ENCODE results near the gene PDE7B. TPM values are rescaled to one million over a fixed set of nuclear protein-coding genes. Genes with fewer than 3 reads are reported as not detected.
A peak's percentile ranks its signal among the peaks of the same experiment; 100 is the strongest.

Gene PDE7B
- total RNA-seq, 1 donor, result 25.3 TPM

GRCh38 chr6:136063096-136063495, 211.6 kb downstream of the PDE7B start:
- no peaks in the 10 kb centered on the region for H3K27me3 ChIP-seq (ENCODE audit: insufficient read depth, low read length)
- no peaks in the 10 kb centered on the region for H4K20me1 ChIP-seq (ENCODE audit: insufficient read depth, low read length)
- no peaks in the 10 kb centered on the region for H3K36me3 ChIP-seq (ENCODE audit: insufficient read depth, low read length)
- no peak overlapping the region for H3K4me3 ChIP-seq (ENCODE audit: insufficient read depth, low read length)
- DNase-seq (ENCODE audit: insufficient read length, low spot score, missing footprints), result no peak
- TF ChIP-seq, protein P1, sequence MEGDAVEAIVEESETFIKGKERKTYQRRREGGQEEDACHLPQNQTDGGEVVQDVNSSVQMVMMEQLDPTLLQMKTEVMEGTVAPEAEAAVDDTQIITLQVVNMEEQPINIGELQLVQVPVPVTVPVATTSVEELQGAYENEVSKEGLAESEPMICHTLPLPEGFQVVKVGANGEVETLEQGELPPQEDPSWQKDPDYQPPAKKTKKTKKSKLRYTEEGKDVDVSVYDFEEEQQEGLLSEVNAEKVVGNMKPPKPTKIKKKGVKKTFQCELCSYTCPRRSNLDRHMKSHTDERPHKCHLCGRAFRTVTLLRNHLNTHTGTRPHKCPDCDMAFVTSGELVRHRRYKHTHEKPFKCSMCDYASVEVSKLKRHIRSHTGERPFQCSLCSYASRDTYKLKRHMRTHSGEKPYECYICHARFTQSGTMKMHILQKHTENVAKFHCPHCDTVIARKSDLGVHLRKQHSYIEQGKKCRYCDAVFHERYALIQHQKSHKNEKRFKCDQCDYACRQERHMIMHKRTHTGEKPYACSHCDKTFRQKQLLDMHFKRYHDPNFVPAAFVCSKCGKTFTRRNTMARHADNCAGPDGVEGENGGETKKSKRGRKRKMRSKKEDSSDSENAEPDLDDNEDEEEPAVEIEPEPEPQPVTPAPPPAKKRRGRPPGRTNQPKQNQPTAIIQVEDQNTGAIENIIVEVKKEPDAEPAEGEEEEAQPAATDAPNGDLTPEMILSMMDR (IDR thresholded peaks at IDR 0.05; ENCODE audit: extremely low read depth, low read depth, low read length), result no peak
- no peak overlapping the region for H3K27ac ChIP-seq (ENCODE audit: low read depth, low read length)
- peaks cover 41% of the 10 kb centered on the region for H3K4me1 ChIP-seq (ENCODE audit: insufficient read depth, low read length)
- H3K4me2 ChIP-seq (ENCODE audit: insufficient read depth, low read length), result no peak overlapping the region
- peaks cover 84% of the 10 kb centered on the region for H3K79me2 ChIP-seq (ENCODE audit: insufficient read depth, low read length)
- no peaks in the 10 kb centered on the region for H3K9me3 ChIP-seq (ENCODE audit: low read depth, low read length)
- H2AFZ ChIP-seq (ENCODE audit: low read length), result no peak overlapping the region

DNA sequence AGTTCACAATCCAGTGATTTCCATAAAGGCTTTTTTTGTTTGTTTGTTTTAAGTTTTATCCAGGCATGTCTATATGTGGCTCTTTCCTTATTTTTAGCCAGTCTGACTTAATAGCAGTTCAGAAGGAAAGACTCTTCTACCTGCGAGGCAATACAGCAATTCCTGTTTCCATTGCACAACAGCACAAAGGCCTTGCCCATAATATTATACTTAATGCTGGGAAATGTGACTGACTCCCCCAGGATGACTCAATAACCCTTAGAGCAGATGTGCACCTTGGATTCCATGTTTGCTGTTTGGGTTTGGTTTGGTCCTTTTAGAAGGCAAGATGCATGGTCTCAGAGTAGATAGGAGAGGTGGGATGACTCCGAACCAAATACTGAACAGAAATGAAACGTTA, 214.5 kb downstream of the PDE7B start:
- Histone ChIP-seq H3K4me2 (ENCODE audit: insufficient read depth, low read length) (no peak overlapping the region), H3K27me3 (ENCODE audit: insufficient read depth, low read length) (no peaks in the 10 kb centered on the region), H3K79me2 (ENCODE audit: insufficient read depth, low read length) (peaks cover 67% of the 10 kb centered on the region), H4K20me1 (ENCODE audit: insufficient read depth, low read length) (no peaks in the 10 kb centered on the region), H3K4me1 (ENCODE audit: insufficient read depth, low read length) (peaks cover 41% of the 10 kb centered on the region), H3K36me3 (ENCODE audit: insufficient read depth, low read length) (no peaks in the 10 kb centered on the region), H3K27ac (ENCODE audit: low read depth, low read length) (no peak overlapping the region), H2AFZ (ENCODE audit: low read length) (no peak overlapping the region), H3K9me3 (ENCODE audit: low read depth, low read length) (no peaks in the 10 kb centered on the region), H3K4me3 (ENCODE audit: insufficient read depth, low read length) (no peak overlapping the region)
- TF ChIP-seq, protein P1 (IDR thresholded peaks at IDR 0.05; ENCODE audit: extremely low read depth, low read depth, low read length), result no peak
- DNase-seq (ENCODE audit: insufficient read length, low spot score, missing footprints), result no peak

- H2AFZ ChIP-seq (ENCODE audit: low read length), result no peak overlapping the region
- TF ChIP-seq, protein P1 (IDR thresholded peaks at IDR 0.05; ENCODE audit: extremely low read depth, low read depth, low read length), result no peak
- no peaks in the 10 kb centered on the region for H4K20me1 ChIP-seq (ENCODE audit: insufficient read depth, low read length)
- H3K27me3 ChIP-seq (ENCODE audit: insufficient read depth, low read length), result no peaks in the 10 kb centered on the region
- peak overlapping the region; percentile 17 for H3K4me2 ChIP-seq (ENCODE audit: insufficient read depth, low read length)
- peak overlapping the region; percentile 82 for H3K27ac ChIP-seq (ENCODE audit: low read depth, low read length)
- peaks cover 37% of the 10 kb centered on the region for H3K4me1 ChIP-seq (ENCODE audit: insufficient read depth, low read length)
- peaks cover 60% of the 10 kb centered on the region for H3K79me2 ChIP-seq (ENCODE audit: insufficient read depth, low read length)
- no peaks in the 10 kb centered on the region for H3K36me3 ChIP-seq (ENCODE audit: insufficient read depth, low read length)
- DNase-seq (ENCODE audit: insufficient read length, low spot score, missing footprints), result peak; percentile 51
- H3K9me3 ChIP-seq (ENCODE audit: low read depth, low read length), result no peaks in the 10 kb centered on the region
- no peak overlapping the region for H3K4me3 ChIP-seq (ENCODE audit: insufficient read depth, low read length)
Measured at GRCh38 chr6:136067731-136068341, 216.3 kb downstream of the PDE7B start.

GRCh38 chr6:136069119-136069518, 217.6 kb downstream of the PDE7B start:
- H4K20me1 ChIP-seq (ENCODE audit: insufficient read depth, low read length), result no peaks in the 10 kb centered on the region
- peak; percentile 77 for DNase-seq (ENCODE audit: insufficient read length, low spot score, missing footprints)
- no peaks in the 10 kb centered on the region for H3K9me3 ChIP-seq (ENCODE audit: low read depth, low read length)
- H3K27ac ChIP-seq (ENCODE audit: low read depth, low read length), result peak overlapping the region; percentile 92
- H3K4me2 ChIP-seq (ENCODE audit: insufficient read depth, low read length), result no peak overlapping the region
- TF ChIP-seq, protein P1 (IDR thresholded peaks at IDR 0.05; ENCODE audit: extremely low read depth, low read depth, low read length), result no peak
- peaks cover 38% of the 10 kb centered on the region for H3K4me1 ChIP-seq (ENCODE audit: insufficient read depth, low read length)
- peak overlapping the region; percentile 2 for H2AFZ ChIP-seq (ENCODE audit: low read length)
- H3K27me3 ChIP-seq (ENCODE audit: insufficient read depth, low read length), result no peaks in the 10 kb centered on the region
- H3K79me2 ChIP-seq (ENCODE audit: insufficient read depth, low read length), result peaks cover 61% of the 10 kb centered on the region
- no peak overlapping the region for H3K4me3 ChIP-seq (ENCODE audit: insufficient read depth, low read length)
- H3K36me3 ChIP-seq (ENCODE audit: insufficient read depth, low read length), result no peaks in the 10 kb centered on the region

Measured in osteoblast (primary cell).